PC-3 (cell line): ENCODE data around the gene NTN5. TPM values are rescaled to one million over a fixed set of nuclear protein-coding genes. Genes with fewer than 3 reads are reported as not detected.

Experiments used
- ATAC-seq: fragments of 200-7000 bp; cut with Tn5 transposase; 2 replicates; pipeline ENCODE4 v1.9.1; 2020; ENCODE audit warnings: mild to moderate bottlenecking, moderate library complexity
- BruUV-seq: library from RNA; stranded (reverse); fragments of 400-500 nt; replicated peaks from 2 replicates; lab custom pipeline; 2021; lab: Mats Ljungman, UMichigan
- CTCF ChIA-PET: fragments of 300-600 bp; sonication (Branson Sonifier 250); formaldehyde crosslinking; loops from one replicate; lab custom pipeline; 2022; ENCODE audit warnings: antibody characterized with exemption; lab: Charles Lee
- POLR2A ChIA-PET: fragments of 300-600 bp; sonication (Branson Sonifier 250); formaldehyde crosslinking; loops from one replicate; lab custom pipeline; 2022; ENCODE audit warnings: antibody characterized with exemption; ENCODE audit not compliant: unreplicated experiment; lab: Charles Lee
- DNase-seq: peaks from one replicate; pipeline ENCODE4 v3.0.0-alpha.2; 2015
- H2AFZ ChIP-seq: fragments of 300-600 bp; sonication (generic); 2 replicates; pipeline ENCODE4 v1.6.0; 2016; ENCODE audit warnings: antibody characterized with exemption, low read length
- H3F3A ChIP-seq: fragments of 300-600 bp; sonication (generic); one replicate; pipeline ENCODE4 v1.6.0; 2017; ENCODE audit warnings: antibody characterized with exemption, low read length, control low read depth, mild to moderate bottlenecking; ENCODE audit not compliant: unreplicated experiment
- H3K27ac ChIP-seq: fragments of 300-600 bp; sonication (generic); 2 replicates; pipeline ENCODE4 v1.5.1; 2016; ENCODE audit warnings: mild to moderate bottlenecking, low read length
- H3K27me3 ChIP-seq: fragments of 300-600 bp; sonication (generic); 2 replicates; pipeline ENCODE4 v1.6.1; 2016; ENCODE audit warnings: low read length, mixed read lengths
- H3K36me3 ChIP-seq: fragments of 300-600 bp; sonication (generic); 2 replicates; pipeline ENCODE4 v1.6.1; 2016; ENCODE audit warnings: low read depth, mixed run types, low read length, mixed read lengths
- H3K4me1 ChIP-seq: fragments of 300-600 bp; sonication (generic); 2 replicates; pipeline ENCODE4 v1.5.1; 2016; ENCODE audit warnings: low read length; ENCODE audit not compliant: insufficient read depth
- H3K4me2 ChIP-seq: fragments of 300-600 bp; sonication (generic); 2 replicates; pipeline ENCODE4 v1.6.0; 2016; ENCODE audit warnings: low read length
- H3K4me3 ChIP-seq: fragments of 300-600 bp; sonication (generic); 2 replicates; pipeline ENCODE4 v1.5.1; 2016; ENCODE audit warnings: mild to moderate bottlenecking, low read length, mixed read lengths
- H3K79me2 ChIP-seq: fragments of 300-600 bp; sonication (generic); 2 replicates; pipeline ENCODE4 v1.6.1; 2017; ENCODE audit warnings: low read length, mixed read lengths
- H3K9ac ChIP-seq: fragments of 300-600 bp; sonication (generic); 2 replicates; pipeline ENCODE4 v1.6.0; 2016; ENCODE audit warnings: mild to moderate bottlenecking, low read length
- H3K9me2 ChIP-seq: fragments of 300-600 bp; sonication (generic); replicated peaks from 2 replicates; pipeline ENCODE4 v1.6.1; 2016; ENCODE audit warnings: mixed run types, low read length, mixed read lengths
- H3K9me3 ChIP-seq: fragments of 300-600 bp; sonication (generic); 2 replicates; pipeline ENCODE4 v1.6.1; 2016; ENCODE audit warnings: low read length, mixed read lengths
- H4K20me1 ChIP-seq: fragments of 300-600 bp; sonication (generic); 2 replicates; pipeline ENCODE4 v1.6.1; 2016; ENCODE audit warnings: low read length, mixed read lengths
- CTCF ChIP-seq: fragments of 300-600 bp; sonication (generic); conservative IDR thresholded peaks from 2 replicates; pipeline ENCODE4 v1.5.1; 2017; ENCODE audit warnings: antibody characterized with exemption, low read depth, mild to moderate bottlenecking, low read length
- EZH2 ChIP-seq: fragments of 300-600 bp; sonication (generic); IDR thresholded peaks from one replicate; pipeline ENCODE4 v1.6.1; 2017; ENCODE audit warnings: antibody characterized with exemption, mild to moderate bottlenecking, low read length; ENCODE audit not compliant: unreplicated experiment
- EZH2phosphoT487 ChIP-seq: fragments of 300-600 bp; sonication (generic); IDR thresholded peaks from 2 replicates; pipeline ENCODE4 v1.6.1; 2018; ENCODE audit warnings: mild to moderate bottlenecking, antibody characterized with exemption, low read length, borderline replicate concordance
- intact Hi-C: fragments of 100-400 bp; cut with micrococcal nuclease; formaldehyde crosslinking; loops from 2 replicates; pipeline ENCODE4 v1.9.0; 2023
- total RNA-seq: library from RNA; depleted of rRNA; stranded (reverse); fragments of >200 nt; gene quantifications from 2 replicates; pipeline ENCODE4 v1.2.3, GENCODE V29; 2014

Gene NTN5
- total RNA-seq, 1 experiment from 2014 or later, result 0.18 TPM

GRCh38 chr19:48629297-48629598, 43.6 kb downstream of the NTN5 start:
- Histone ChIP-seq H2AFZ (no peak overlapping the region), H3K9me3 (no peaks in the 10 kb centered on the region), H3K9ac (no peak overlapping the region), H3K27ac (no peak overlapping the region), H4K20me1 (no peaks in the 10 kb centered on the region), H3K79me2 (no peaks in the 10 kb centered on the region), H3K27me3 (no peaks in the 10 kb centered on the region), H3K4me2 (no peak overlapping the region), H3K9me2 (no peaks in the 10 kb centered on the region), H3K4me1 (peaks cover 5% of the 10 kb centered on the region), H3F3A (no peaks in the 10 kb centered on the region), H3K36me3 (no peaks in the 10 kb centered on the region), H3K4me3 (no peak overlapping the region)
- BruUV-seq, result no TSS peak
- TF ChIP-seq CTCF, result no peak
- no peak for TF ChIP-seq EZH2
- no peak for TF ChIP-seq EZH2phosphoT487
- ATAC-seq (no peak), DNase-seq (no peak)
- intact Hi-C loops, result no loop called here
- POLR2A ChIA-PET, result no interaction called here
- CTCF ChIA-PET, result no interaction called here

GRCh38 chr19:48628486-48629296, 44.1 kb downstream of the NTN5 start:
- no peaks in the 10 kb centered on the region for H3F3A ChIP-seq
- ChIA-PET POLR2A (no interaction called here), CTCF (no interaction called here)
- intact Hi-C loops, result no loop called here
- H4K20me1 ChIP-seq, result no peaks in the 10 kb centered on the region
- H2AFZ ChIP-seq, result no peak overlapping the region
- H3K27me3 ChIP-seq, result no peaks in the 10 kb centered on the region
- DNase-seq (no peak), ATAC-seq (no peak)
- H3K27ac ChIP-seq, result no peak overlapping the region
- no peak overlapping the region for H3K4me2 ChIP-seq
- no peak for TF ChIP-seq EZH2
- no peak for TF ChIP-seq EZH2phosphoT487
- TF ChIP-seq CTCF, result no peak
- no TSS peak for BruUV-seq
- H3K36me3 ChIP-seq, result no peaks in the 10 kb centered on the region
- no peaks in the 10 kb centered on the region for H3K79me2 ChIP-seq
- H3K4me1 ChIP-seq, result no peaks in the 10 kb centered on the region; the same call in 1 of the 2 replicates
- no peaks in the 10 kb centered on the region for H3K9me2 ChIP-seq
- H3K9me3 ChIP-seq, result no peaks in the 10 kb centered on the region
- H3K9ac ChIP-seq, result no peak overlapping the region
- no peak overlapping the region for H3K4me3 ChIP-seq

GRCh38 chr19:48627865-48628314, 44.9 kb downstream of the NTN5 start:
- H3K27ac ChIP-seq, result no peak overlapping the region
- no peak for ATAC-seq
- no peaks in the 10 kb centered on the region for H3K79me2 ChIP-seq
- H3K9ac ChIP-seq, result no peak overlapping the region
- no peak overlapping the region for H3K4me2 ChIP-seq
- ChIA-PET POLR2A (no interaction called here), CTCF (no interaction called here)
- no peaks in the 10 kb centered on the region for H3K9me2 ChIP-seq
- no peaks in the 10 kb centered on the region for H3K9me3 ChIP-seq
- no peak overlapping the region for H2AFZ ChIP-seq
- no peaks in the 10 kb centered on the region for H3F3A ChIP-seq
- no peak overlapping the region for H3K4me3 ChIP-seq
- no peaks in the 10 kb centered on the region for H4K20me1 ChIP-seq
- no peaks in the 10 kb centered on the region for H3K4me1 ChIP-seq
- H3K36me3 ChIP-seq, result no peaks in the 10 kb centered on the region
- H3K27me3 ChIP-seq, result no peaks in the 10 kb centered on the region
- TF ChIP-seq EZH2 (no peak), CTCF (no peak), EZH2phosphoT487 (no peak)
- intact Hi-C loops, result no loop called here
- BruUV-seq, result no TSS peak
- no peak for DNase-seq
